MG63 (cell line): ENCODE results near the gene HSD17B1. TPM values are rescaled to one million over a fixed set of nuclear protein-coding genes. Genes with fewer than 3 reads are reported as not detected.
"Not testable (repeated sequence)": the region's sequence is repeated elsewhere in the genome, so short reads cannot be mapped to it uniquely, and the experiment has no call there.

Experiments used
- DNase-seq: peaks from one replicate; pipeline ENCODE4 v3.0.0-alpha.2; 2020
- H3K27me3 ChIP-seq: fragments of 250-450 bp; sonication (Bioruptor Pico); 2 replicates; pipeline ENCODE4 v1.5.1; 2020; ENCODE audit warnings: mild to moderate bottlenecking, moderate library complexity
- H3K36me3 ChIP-seq: fragments of 250-450 bp; sonication (Bioruptor Pico); 2 replicates; pipeline ENCODE4 v1.5.1; 2020; ENCODE audit warnings: mild to moderate bottlenecking, moderate library complexity
- H3K4me3 ChIP-seq: fragments of 250-450 bp; sonication (Bioruptor Pico); 2 replicates; pipeline ENCODE4 v1.5.1; 2020; ENCODE audit warnings: mild to moderate bottlenecking, moderate library complexity
- H3K9me3 ChIP-seq: fragments of 250-450 bp; sonication (Bioruptor Pico); 2 replicates; pipeline ENCODE4 v1.5.1; 2020; ENCODE audit warnings: mild to moderate bottlenecking, moderate library complexity
- total RNA-seq: library from RNA; depleted of rRNA; stranded (reverse); fragments of >200 nt; shearing (Covaris generic); gene quantifications from 2 replicates; pipeline ENCODE4 v1.2.3, GENCODE V29; 2014; ENCODE audit warnings: low replicate concordance; rRNA removed

HSD17B1 gene, protein sequence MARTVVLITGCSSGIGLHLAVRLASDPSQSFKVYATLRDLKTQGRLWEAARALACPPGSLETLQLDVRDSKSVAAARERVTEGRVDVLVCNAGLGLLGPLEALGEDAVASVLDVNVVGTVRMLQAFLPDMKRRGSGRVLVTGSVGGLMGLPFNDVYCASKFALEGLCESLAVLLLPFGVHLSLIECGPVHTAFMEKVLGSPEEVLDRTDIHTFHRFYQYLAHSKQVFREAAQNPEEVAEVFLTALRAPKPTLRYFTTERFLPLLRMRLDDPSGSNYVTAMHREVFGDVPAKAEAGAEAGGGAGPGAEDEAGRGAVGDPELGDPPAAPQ
- total RNA-seq = 0.59 and 2.8 TPM in 2 replicates

DNA sequence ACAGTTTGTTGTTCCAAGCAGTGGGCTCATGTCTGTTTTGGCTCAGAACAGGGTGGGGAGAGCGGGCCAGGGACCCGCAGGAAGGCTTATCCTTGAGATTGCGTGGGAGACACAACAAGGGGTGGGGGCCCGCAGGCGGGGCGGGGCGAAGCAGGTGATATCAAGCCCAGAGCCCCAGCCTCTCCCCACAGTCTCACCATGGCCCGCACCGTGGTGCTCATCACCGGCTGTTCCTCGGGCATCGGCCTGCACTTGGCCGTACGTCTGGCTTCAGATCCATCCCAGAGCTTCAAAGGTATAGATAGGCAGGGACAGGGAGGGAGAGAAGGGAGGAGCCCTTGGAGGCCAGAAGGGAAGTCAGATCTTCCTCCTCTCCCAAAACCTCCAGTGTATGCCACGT lies at the start of gene HSD17B1:
Gene HSD17B1 (plus strand): TSS at position 188 of the 400 bp plus-strand sequence. CDS start 11 bp downstream, at position 199.
- not testable (repeated sequence) for H3K36me3 ChIP-seq, DNase-seq, H3K27me3 ChIP-seq, H3K9me3 ChIP-seq
- peak within 1 kb of the TSS; percentile 76 for H3K4me3 ChIP-seq

DNA sequence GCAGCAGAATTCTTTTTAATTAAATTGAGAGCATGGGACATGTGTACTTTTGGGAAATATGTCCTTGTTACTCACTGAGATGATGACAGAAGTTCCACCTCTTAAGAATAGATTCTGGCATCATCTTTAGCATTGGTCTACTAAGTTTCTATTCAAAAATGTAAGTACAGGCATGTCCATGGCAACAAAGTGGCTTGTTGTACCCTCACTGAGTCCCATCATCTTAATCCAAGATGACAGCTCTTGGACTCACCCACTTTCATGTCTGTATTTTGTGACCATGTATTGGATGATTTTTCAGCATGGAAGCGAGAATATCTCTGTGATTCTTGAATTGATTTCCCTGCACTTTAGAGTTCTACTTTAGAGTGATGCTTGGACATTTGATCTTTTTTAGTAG lies 49.8 kb upstream of the HSD17B1 start:
- no peak for DNase-seq
- H3K36me3 ChIP-seq = peaks cover 52% of the 10 kb centered on the region
- H3K4me3 ChIP-seq = no peak overlapping the region

DNA sequence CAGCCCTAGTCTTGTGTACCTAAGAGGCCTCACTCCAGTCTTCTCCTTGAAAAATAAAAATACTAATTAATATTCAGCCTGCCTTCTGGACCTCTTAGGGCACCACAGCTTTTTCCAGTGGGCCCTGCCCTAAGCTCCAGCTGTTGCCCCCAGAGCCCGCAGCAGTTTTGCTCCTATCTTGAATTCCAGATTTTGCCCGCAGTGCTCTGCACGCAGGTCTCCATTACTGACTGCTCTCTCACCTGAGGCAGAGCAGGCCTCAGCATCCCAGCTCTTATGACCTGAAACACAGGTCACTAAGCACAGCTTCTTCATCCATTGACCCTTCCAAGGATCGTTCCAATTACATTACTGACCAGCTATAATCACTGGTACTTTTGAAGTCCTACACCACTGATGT lies 45.1 kb upstream of the HSD17B1 start:
- DNase-seq = no peak
- H3K9me3 ChIP-seq = no peaks in the 10 kb centered on the region
- H3K27me3 ChIP-seq = no peaks in the 10 kb centered on the region
- H3K36me3 ChIP-seq = peaks cover 44% of the 10 kb centered on the region
- H3K4me3 ChIP-seq = no peak overlapping the region

More for the DNA sequence above, 49.8 kb upstream of the HSD17B1 start:
- Histone ChIP-seq H3K27me3 (no peaks in the 10 kb centered on the region), H3K9me3 (no peaks in the 10 kb centered on the region)

- Histone ChIP-seq H3K4me3 (no peak overlapping the region), H3K27me3 (no peaks in the 10 kb centered on the region), H3K9me3 (no peaks in the 10 kb centered on the region), H3K36me3 (peaks cover 44% of the 10 kb centered on the region)
- no peak for DNase-seq
Measured at GRCh38 chr17:42508426-42509165, 44.1 kb upstream of the HSD17B1 start.

DNA sequence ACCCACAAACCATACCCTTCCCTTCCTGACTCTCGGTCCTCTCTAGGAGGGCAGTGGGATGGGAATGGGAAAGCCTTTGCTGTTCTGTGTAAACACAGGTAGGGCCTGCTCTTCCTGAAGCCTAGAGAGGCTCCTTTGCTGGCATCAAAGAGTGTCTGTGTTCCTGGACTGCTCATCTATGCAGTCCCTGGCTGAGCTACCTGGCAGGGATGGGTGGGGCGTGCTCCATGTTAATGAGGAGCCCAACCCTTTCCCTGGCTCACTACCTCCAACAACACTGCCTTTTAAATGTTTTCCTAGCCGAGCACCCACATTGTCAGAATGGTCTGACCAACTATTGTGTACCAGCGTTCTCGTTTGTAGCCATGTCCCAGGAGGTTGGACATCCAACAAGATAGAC lies 43.3 kb upstream of the HSD17B1 start:
- peaks cover 46% of the 10 kb centered on the region for H3K36me3 ChIP-seq

DNA sequence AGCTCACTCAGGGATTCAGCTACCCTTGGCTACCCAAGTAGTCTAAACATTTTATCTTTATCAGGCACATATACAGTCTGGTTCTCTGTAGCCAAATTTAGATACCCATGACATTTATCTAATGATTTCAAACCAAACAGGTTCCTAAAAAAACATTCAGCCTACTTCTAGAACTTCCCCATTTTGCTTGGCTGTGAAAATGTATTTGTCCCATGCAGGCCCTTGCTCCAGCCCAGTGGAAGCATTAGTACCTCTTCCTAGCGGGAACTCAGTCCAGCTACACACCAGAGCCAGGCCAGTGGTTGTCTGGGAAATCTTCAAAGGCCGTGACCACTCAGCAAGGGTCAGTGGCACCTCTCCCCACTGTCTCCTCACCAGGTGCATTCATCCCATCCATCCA lies 42.9 kb upstream of the HSD17B1 start:
- Histone ChIP-seq H3K9me3 (no peaks in the 10 kb centered on the region), H3K27me3 (no peaks in the 10 kb centered on the region), H3K4me3 (no peak overlapping the region), H3K36me3 (peaks cover 46% of the 10 kb centered on the region)
- DNase-seq = no peak

More for the DNA sequence above, 43.3 kb upstream of the HSD17B1 start:
- H3K27me3 ChIP-seq = no peaks in the 10 kb centered on the region
- H3K4me3 ChIP-seq = no peak overlapping the region
- H3K9me3 ChIP-seq = no peaks in the 10 kb centered on the region
- no peak for DNase-seq

DNA sequence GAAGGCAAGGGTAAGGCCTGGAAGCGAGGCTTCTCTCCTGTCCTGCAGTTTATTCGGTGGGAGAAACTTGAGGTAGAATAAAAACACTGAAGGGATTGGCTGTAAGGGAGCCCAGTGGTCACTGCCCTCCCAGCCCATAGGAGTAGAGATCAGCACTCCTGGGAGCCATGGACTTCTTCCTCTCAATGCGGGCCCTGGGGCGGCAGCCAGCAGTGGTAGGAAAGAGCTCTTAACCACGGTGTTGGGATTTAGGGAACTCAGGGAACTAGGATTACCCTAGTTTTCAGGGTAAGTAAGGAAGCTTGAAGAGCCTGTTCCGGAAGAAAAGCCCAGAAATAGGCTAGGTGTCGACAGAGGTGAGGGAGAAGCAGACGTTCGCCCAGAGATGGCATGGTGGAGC lies 40.5 kb upstream of the HSD17B1 start:
- H3K36me3 ChIP-seq = peaks cover 43% of the 10 kb centered on the region
- DNase-seq = no peak
- no peaks in the 10 kb centered on the region for H3K9me3 ChIP-seq
- no peak overlapping the region for H3K4me3 ChIP-seq
- H3K27me3 ChIP-seq = no peaks in the 10 kb centered on the region

DNA sequence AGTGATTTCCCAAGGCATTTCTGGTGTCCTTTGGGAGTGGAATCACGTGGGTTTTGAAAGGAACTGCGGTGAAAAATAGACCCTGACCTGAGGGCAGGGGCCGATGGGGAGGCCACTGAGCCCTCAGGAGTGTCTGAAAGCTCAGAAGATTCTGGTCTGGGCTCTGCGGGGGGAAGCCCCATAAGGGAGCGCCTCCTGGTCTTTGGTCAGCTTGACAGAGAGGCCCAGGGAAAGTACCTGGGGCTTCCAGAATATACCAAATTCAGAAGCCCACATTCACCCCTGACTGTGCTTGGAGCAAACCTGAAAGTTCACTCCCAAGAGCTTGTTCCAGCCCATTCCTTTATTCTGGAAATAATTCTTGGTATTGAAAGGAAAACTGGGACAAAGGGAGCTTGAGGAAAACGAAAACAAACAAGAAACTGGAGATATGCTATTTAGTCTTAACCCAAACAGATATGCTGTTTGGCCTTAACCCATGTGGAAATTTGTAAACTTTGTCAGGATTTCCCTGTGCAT lies 39.9 kb upstream of the HSD17B1 start:
- Histone ChIP-seq H3K4me3 (no peak overlapping the region), H3K36me3 (peaks cover 46% of the 10 kb centered on the region), H3K27me3 (no peaks in the 10 kb centered on the region), H3K9me3 (no peaks in the 10 kb centered on the region)
- DNase-seq = no peak

DNA sequence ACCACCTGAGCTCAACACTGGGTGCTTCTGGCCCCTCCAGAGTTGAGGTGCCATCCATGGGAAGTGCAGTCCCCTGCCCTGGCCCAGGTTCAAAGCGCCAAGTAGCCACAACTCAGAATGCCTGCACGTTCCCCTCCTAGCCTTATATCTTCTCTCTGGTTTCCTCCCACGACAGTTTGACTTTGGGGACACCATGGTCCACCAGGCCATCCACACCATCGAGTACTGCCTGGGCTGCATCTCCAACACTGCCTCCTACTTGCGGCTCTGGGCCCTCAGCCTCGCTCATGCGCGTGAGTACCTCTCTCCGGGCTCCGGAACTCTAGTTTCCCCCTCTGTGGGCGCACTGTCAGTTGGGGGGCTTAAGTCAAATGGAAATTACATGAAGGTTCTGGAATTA lies 39.0 kb upstream of the HSD17B1 start:
- no peaks in the 10 kb centered on the region for H3K27me3 ChIP-seq
- H3K36me3 ChIP-seq = peaks cover 40% of the 10 kb centered on the region
- no peak overlapping the region for H3K4me3 ChIP-seq
- H3K9me3 ChIP-seq = no peaks in the 10 kb centered on the region
- no peak for DNase-seq

GRCh38 chr17:42514279-42514678 lies 38.4 kb upstream of the HSD17B1 start:
- Histone ChIP-seq H3K9me3 (no peaks in the 10 kb centered on the region), H3K36me3 (peaks cover 36% of the 10 kb centered on the region)

GRCh38 chr17:42514867-42515266 lies 37.9 kb upstream of the HSD17B1 start:
- Histone ChIP-seq H3K36me3 (peaks cover 33% of the 10 kb centered on the region), H3K9me3 (no peaks in the 10 kb centered on the region), H3K4me3 (no peak overlapping the region), H3K27me3 (no peaks in the 10 kb centered on the region)
- no peak for DNase-seq

More at GRCh38 chr17:42514279-42514678, 38.4 kb upstream of the HSD17B1 start:
- H3K27me3 ChIP-seq = no peaks in the 10 kb centered on the region
- no peak for DNase-seq
- no peak overlapping the region for H3K4me3 ChIP-seq

GRCh38 chr17:42517516-42517915 lies 35.2 kb upstream of the HSD17B1 start:
- Histone ChIP-seq H3K36me3 (peaks cover 38% of the 10 kb centered on the region), H3K27me3 (no peaks in the 10 kb centered on the region), H3K4me3 (no peak overlapping the region), H3K9me3 (no peaks in the 10 kb centered on the region)
- peak; percentile 96 for DNase-seq

GRCh38 chr17:42518046-42518754 lies 34.5 kb upstream of the HSD17B1 start:
- DNase-seq = peak; percentile 96
- no peaks in the 10 kb centered on the region for H3K9me3 ChIP-seq
- peaks cover 40% of the 10 kb centered on the region for H3K36me3 ChIP-seq
- no peak overlapping the region for H3K4me3 ChIP-seq
- H3K27me3 ChIP-seq = no peaks in the 10 kb centered on the region

GRCh38 chr17:42518755-42519545 lies 33.8 kb upstream of the HSD17B1 start:
- peaks cover 40% of the 10 kb centered on the region for H3K36me3 ChIP-seq
- H3K27me3 ChIP-seq = no peaks in the 10 kb centered on the region
- DNase-seq = peak; percentile 66
- H3K4me3 ChIP-seq = no peak overlapping the region
- H3K9me3 ChIP-seq = no peaks in the 10 kb centered on the region

GRCh38 chr17:42519546-42520491 lies 32.9 kb upstream of the HSD17B1 start:
- Histone ChIP-seq H3K27me3 (no peaks in the 10 kb centered on the region), H3K4me3 (no peak overlapping the region), H3K36me3 (peaks cover 36% of the 10 kb centered on the region), H3K9me3 (no peaks in the 10 kb centered on the region)
- peak; percentile 98 for DNase-seq
